NCI-H2107 (cell line): ENCODE measurements around the gene JAG2.

Source experiments
- DNase-seq: peaks from one replicate; lab custom pipeline; 2025; lab: John Stamatoyannopoulos, UW

JAG2 gene

GRCh38 chr14:105091054-105091516, 77.5 kb downstream of the JAG2 start:
- DNase-seq, result no peak
